Caki2 (cell line): ENCODE data around the gene NME7. TPM values are rescaled to one million over a fixed set of nuclear protein-coding genes. Genes with fewer than 3 reads are reported as not detected.
"Not testable (repeated sequence)": the region's sequence is repeated elsewhere in the genome, so short reads cannot be mapped to it uniquely, and the experiment has no call there.

Experiments
- DNase-seq: peaks from one replicate; pipeline ENCODE4 v3.0.0-alpha.2; 2015; ENCODE audit warnings: low read depth
- in situ Hi-C: cut with HindIII; loops from 2 replicates; pipeline ENCODE4 v1.10.0; 2016; ENCODE audit warnings: low sequenced_read_pairs, low pct_unique_long_range_greater_than_20kb, mixed read lengths
- total RNA-seq: library from RNA; depleted of rRNA; stranded (reverse); fragments of >200 nt; shearing (Covaris generic); gene quantifications from 2 replicates; pipeline ENCODE4 v1.2.3, GENCODE V29; 2014; ENCODE audit warnings: low replicate concordance

The NME7 gene
- total RNA-seq, 1 experiment from 2014 or later, result 7.8 TPM

DNA sequence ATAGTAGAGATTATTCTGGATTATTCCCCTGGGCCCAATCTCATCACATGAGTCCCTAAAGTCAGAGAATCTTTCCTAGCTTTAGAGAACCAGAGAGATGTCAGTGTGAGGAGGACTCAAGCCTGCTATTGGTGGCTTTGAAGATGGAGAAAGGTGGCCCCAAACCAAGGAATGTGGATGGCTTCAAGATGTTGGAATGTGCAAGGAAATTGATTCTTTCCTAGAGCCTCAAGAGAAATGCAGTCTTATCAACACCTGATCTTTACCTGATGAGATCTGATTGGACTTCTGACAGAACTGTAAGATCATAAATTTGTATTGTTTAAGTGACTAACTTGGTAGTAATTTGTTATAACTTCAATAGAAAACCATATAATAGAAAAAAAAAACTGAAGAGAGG is 51.0 kb downstream of the NME7 start:
- DNase-seq, result no peak
- in situ Hi-C loops, result no loop called here

DNA sequence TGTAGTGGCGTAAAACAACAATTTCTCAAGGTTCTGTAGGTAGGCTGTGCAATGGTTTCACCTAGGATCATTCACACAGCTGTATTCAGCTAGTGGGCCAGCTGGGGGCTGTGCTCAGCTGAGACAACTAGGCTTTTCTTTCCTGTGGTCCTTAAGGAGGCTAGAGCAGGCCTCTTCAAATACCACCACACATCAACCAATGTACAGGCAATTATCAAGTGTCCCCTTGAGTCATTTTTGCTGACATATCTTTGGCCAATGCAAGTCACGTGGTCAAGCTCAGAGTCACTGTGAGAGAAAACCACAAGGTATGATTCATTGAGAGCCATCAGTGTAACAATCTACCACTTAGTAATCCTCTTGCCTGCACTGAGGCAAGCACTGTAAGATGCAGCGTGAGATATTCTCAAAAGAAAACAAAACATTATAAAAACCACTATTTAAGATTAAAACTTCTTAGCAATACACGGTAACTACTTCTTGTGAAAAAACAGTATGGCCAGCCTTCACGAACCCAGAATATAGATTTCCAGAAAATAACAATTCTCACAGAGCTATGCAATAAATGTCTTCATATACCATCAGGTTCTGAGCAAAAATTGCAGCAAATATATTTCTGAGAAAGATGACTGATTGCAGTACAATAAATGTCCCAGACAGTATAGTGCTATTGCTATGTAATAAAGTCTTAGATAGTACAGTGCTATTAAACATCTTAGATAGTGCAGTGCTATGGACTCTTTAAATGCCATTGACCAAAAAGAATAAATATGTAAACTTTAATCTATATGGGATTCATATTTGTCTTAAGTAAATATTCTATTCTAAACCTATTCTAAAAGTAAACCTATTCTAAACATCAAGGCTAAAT is 55.3 kb downstream of the NME7 start:
- in situ Hi-C loops, result no loop called here
- DNase-seq, result peak; percentile 88

DNA sequence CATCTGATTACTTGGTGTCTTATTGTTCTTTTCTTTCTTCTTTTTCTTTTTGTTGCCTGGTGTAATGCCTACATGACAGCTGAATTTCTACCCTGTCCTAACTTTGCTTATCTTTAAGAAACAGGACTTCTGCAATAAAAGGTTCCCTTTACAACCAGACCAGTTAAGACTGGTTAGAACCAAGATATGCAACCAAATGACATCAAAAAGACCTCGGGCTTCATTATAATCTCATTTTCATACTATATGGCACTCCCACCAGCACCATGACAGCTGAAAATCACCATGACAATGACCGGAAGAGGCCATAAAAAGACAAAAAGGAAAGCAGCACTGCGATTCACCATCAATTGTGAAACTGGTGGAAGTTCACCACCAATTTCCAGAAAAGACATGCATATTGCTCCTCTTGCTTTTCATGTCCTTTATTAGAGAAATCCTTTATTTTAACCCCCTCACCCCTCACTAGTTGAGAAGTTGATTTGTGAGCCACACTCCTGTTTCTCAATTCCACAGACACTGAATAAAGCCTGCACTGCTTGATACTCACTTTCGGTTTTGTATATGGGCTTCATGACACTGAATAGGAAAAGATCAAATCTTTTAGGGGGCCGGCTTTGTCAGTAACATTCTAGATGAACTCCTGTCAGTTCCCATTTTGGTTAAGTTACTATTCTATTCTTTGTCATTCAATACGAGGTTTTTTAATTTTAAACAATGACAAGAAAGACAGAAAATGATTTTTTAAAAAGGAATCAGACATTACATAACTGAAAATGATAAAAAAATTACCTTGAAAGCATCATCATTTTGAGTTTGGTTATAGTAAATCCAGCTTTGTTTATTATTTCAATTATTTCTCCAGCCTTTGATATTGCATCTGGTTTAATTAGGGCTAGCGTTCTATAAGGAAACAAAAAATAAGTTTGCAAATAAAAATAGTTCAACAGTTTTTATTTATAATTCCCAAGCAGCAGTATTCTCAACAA is 58.1 kb downstream of the NME7 start:
- DNase-seq, result no peak
- in situ Hi-C loops, result no loop called here

DNA sequence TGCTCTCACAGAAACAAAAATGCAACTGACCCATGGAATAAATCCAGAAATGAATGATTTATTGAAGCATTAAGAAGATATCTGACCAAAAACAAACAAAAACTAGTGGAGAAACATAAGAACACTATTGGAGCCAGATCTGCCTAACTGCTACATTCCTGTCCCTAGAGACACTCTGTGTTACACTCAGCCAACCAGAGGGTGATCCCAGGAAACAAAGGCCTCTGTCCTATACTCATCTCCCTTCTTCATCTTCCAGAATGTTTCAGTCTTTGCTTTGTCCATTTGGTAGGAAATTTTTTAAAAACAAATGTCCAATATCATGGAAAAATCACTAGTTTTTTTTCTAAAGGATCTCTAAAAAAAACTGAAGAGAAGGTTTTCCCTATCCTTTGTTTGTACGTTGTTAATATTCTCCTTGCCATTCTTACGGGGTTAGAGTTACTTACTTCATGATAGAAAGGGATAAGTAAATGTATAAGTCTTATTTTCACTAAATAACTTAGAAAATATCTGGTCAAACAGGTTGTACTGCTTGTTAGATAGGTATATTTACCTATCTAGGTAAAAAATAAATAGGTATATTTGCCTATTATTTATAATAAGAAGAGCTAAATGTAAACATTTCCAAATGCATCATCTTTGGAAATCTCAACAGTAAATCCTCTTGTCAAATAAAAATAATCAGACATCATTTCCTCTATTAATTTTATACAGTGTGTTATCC is 59.1 kb downstream of the NME7 start:
- DNase-seq, result no peak
- in situ Hi-C loops, result no loop called here

DNA sequence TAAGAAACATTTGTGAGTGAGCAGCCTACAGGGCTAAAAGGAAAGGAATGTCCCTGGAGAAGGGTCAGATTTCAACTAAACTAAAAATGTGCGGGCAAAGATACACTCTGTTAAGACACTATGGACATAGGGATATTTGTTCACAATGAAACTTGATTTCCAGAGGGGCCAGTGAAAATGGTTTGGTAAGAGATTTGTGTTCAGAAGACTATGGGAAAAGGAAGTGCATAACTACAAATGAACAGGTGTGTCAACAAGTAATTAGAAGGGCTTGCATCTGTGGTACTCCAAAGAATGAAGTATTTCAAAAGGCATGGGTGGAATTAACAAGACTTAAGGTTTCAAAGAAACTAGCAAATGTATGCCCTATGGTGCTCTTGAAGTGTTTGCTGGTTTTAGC is 60.4 kb downstream of the NME7 start:
- DNase-seq, result no peak
- in situ Hi-C loops, result no loop called here

DNA sequence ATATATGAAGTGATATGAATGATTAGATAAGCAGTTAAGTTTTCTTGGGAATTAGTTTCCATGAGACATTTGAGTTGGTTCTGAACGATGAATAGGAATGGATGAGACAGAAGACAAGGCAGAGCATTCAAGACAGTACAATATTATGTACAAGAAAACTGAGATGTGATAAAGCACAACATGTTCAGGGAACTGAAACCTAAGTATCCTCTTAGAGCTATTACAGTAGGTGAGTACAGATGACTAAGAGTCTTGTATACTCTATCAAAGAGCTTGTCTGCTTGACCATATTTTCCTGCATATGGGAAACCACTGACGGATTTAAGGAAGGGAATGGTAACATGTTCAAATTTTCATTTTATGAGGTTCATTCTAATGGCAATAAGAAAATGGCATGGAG is 61.6 kb downstream of the NME7 start:
- in situ Hi-C loops, result no loop called here

DNA sequence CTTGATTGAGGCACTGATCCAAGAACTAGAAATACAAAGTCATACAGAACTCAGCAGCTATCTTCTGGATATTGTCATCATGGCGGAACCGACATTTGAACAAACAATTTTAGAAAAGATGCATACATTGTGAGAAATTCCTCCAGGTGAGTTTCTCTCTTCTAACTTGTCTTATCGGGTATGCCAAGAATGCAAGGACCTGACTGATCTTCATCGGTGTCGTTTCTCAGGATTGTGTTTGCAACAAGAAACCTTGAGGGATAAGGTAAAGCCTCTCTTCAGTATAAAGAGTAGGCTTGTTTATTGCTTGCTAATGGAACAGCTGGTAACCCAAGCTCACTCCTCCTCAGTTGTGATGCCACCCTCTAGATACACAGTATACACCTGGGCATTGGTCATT is 62.2 kb downstream of the NME7 start:
- in situ Hi-C loops, result no loop called here
- DNase-seq, result no peak

More for the DNA sequence above, 61.6 kb downstream of the NME7 start:
- no peak for DNase-seq

DNA sequence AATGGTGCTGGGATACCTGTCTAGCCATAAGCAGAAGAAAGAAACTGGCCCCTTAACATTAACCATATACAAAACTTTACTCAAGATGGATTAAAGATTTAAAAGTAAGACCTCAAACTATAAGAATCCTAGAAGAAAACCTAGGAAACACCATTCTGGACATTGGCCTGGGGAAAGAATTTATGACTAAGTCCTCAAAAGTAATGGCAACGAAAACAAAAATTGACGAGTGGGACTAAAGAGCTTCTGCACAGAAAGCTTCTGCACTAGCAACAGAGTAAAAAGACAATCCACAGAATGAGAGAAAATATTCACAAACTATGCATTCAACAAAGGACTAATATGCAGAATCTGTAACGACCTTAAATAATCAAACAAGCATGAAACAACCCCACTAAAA is 66.7 kb downstream of the NME7 start:
- in situ Hi-C loops, result no loop called here
- DNase-seq, result no peak

DNA sequence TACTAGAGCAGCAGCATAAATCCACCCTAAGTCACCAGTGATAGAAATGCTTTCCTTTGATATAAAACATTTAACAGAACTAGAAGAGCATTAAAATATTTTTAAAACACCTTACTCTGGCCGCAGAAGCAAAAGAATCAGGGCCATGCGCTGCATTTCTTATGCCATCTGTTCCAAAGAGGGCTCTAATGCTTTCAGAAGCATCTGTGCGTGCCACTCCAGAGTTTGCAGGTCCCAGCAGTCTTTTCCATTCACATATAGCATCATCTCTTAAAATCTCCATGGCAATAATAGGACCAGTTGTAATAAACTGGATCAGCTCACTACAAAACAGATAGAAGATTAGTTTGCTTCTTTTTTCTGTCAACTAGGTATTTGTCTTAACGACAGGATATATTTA is 69.2 kb downstream of the NME7 start:
- no peak for DNase-seq
- in situ Hi-C loops, result no loop called here

DNA sequence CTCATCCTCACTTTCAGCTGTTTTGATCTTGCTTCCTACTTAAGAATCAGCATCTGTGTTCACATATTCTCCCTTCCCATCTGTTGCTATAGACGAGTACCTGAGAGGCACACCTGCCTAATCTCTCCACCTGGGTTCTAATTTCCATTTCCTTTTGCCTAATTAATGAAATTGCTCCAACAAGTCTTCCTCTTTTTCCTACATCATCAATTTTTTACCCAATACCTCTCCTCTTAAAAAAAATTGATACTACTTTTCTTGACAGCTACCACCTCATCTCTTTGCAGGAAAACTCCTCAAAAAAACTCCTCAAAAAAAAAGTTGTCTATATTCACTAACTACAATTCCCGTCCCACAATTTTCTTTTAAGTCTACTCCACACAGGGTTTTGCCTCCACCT is 71.8 kb downstream of the NME7 start:
- in situ Hi-C loops, result no loop called here
- no peak for DNase-seq

DNA sequence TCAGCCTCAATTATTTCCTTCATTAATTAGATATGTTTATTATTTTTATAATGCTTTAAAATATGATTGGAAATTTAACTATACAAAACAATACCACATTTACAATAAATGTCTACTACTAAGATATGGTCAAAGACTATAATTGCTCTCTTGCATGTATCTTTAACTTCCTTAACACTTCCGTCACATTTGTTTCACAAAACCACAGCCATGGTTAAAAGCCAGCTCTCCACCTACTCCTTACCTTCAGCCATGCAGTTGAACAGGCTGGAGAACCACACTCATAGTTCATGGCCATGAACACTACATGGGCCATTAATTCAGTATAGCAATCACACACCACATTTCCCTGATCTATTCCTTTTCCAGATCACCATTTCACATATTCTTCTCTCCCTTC is 72.2 kb downstream of the NME7 start:
- in situ Hi-C loops, result no loop called here
- no peak for DNase-seq

DNA sequence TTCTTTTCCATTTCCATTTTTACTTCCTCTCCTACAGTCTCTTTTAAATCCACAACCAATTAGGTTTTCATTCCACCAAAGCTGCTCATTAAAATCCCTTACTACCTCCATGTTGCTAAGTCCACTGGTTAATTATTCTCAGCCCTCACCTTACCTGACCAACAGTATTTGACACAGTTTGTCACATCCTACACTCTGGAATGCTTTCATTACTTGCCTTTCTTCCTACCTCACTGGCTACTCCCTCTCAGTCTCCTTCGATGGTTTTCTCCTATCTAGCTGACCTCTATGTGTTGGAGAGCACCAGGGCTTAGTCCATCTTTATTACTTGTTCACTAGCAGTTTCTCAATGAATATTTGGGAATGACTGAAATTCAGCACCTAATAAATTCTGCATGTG is 78.6 kb downstream of the NME7 start:
- no peak for DNase-seq
- in situ Hi-C loops, result no loop called here

DNA sequence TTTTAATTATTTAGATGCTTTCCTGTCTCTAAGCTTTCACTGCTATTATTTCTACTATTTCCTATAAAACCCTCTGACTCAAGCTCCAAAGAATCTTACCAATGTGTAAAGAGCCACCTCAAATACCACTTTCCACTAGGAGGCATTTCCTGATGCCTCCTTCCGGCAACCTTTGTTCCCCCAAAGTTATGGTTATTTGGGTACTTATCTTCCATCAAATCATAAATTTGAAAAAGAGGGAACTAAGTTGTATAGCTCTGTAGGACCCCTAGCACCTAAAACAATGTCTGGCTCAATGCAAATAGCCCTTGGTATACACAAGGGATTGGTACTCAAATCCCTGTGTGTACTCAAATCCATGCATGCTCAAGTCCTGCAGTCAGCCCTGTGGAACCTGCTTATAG is 79.6 kb downstream of the NME7 start:
- DNase-seq, result no peak
- in situ Hi-C loops, result no loop called here

DNA sequence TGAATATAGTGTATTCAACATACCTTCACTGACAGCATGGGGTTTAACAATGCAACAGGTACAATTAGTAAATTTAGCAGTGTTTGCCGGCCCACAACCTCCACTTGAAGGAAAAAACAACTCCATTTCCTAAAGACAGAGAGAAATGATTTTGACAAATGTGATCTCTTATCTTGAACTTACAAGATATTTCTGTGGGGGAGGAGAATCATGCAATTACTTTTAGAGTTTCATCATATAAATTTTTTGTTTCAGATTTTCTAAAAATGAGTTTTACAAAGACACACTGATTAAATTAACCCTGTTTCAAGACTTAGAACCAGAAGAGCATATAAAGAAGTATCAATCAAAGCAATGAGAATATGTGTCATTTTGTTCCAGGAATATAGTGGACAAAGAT is 80.3 kb downstream of the NME7 start:
- DNase-seq, result no peak
- in situ Hi-C loops, result no loop called here

DNA sequence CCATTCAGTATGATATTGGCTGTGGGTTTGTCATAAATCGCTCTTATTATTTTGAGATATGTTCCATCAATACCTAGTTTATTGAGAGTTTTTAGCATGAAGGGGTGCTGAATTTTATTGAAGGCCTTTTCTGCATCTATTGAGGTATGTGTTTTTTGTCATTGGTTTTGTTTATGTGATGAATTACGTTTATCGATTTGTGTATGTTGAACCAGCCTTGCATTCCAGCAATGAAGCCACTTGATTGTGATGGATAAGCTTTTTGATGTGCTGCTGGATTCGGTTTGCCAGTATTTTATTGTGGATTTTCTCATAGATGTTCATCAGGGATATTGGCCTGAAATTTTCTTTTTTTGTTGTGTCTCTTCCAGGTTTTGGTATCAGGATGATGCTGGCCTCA is 86.0 kb downstream of the NME7 start:
- in situ Hi-C loops, DNase-seq: not testable (repeated sequence)

DNA sequence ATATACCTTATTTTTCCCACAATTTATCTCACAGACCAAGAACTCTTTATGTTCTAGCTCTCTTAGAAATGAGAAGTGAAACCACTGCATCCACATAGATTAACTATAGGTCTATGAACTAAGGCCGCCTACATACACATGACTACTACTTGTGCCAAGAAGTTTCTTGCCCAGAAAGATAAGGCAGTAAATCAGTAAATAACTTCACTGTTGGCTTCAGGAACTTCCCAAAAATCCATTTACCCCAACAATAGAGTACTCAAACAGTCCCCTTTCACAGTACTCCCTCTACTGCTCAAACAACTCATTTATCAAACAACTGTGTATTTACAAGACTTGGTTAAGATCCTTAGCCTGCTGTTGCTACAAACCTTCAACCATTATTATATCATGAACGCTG is 96.5 kb downstream of the NME7 start:
- in situ Hi-C loops, result no loop called here

DNA sequence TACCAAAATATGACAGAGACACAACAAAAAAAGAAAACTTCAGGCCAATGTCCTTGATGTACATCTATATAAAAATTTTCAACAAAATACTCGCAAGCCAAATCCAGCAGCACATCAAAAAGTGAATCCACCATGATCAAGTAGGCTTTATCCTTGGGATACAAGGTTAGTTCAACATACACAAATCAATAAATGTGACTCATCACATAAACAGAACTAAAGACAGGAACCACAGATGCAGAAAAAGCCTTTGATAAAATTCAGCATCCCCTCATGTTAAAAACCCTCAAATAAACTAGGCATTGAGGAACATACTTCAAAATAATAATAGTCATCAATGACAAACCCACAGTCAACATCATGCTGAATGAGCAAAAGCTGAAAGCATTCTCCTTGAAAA is 101.5 kb downstream of the NME7 start:
- in situ Hi-C loops, result no loop called here
- DNase-seq, result no peak

More for the DNA sequence above, 96.5 kb downstream of the NME7 start:
- DNase-seq, result no peak

DNA sequence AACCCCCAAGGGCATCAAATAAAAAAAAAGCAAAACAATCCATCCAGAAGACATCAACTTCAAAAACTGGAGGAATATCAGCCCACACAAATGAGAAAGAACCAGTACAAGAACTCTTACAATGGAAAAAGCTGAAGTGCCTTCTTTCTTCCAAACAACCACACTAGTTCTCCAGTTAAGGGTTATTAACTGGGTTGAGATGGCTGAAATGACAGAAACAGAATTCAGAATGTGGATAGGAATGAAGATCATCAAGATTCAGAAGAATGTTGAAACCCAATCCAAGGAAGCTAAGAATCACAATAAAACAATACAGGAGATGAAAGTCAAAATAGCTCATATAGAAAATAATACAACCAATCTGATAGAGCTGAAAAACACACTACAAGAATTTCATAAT is 104.5 kb downstream of the NME7 start:
- in situ Hi-C loops, result no loop called here
- no peak for DNase-seq

DNA sequence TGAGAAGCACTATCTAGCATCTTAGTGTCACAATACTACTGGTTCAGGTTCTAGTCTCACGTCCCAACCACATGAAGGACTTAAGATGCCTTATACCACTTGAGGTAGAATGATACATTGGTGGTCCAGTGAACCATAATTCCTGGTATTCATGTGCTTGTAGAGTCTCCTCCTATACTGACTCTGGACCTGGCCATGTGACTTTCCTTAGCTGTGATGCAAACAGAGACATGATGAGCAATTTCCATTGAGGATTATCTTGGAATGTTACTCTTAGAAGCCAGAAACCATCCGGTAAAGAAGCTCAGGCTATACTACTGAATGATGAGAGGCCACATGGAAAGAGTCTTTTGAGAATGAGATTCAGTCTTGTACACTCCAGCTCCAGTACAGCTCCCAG is 105.7 kb downstream of the NME7 start:
- in situ Hi-C loops, result no loop called here
- DNase-seq, result no peak
